HEK293T (cell line): Measurements from ENCODE around the gene COMMD1.

Experiments
- CTCF ChIA-PET: fragments of 350-600 bp; formaldehyde crosslinking; extraction: SDS; loops from one replicate; lab custom pipeline; 2021; ENCODE audit warnings: antibody characterized with exemption, inconsistent platforms; lab: Yijun Ruan, JAX
- POLR2A ChIA-PET: fragments of 350-600 bp; formaldehyde crosslinking; extraction: SDS; loops from one replicate; lab custom pipeline; 2020; ENCODE audit warnings: antibody characterized with exemption, inconsistent platforms; lab: Yijun Ruan, JAX
- DNase-seq: peaks from one replicate; pipeline ENCODE4 v3.0.0; 2012; ENCODE audit warnings: mixed read lengths; ENCODE audit errors: extremely low spot score
- ARNT ChIP-seq: fragments of 450-650 bp; IDR thresholded peaks from 2 replicates; pipeline ENCODE4 v1.6.1; 2017; ENCODE audit warnings: mild to moderate bottlenecking
- BHLHE40 ChIP-seq: fragments of 450-650 bp; IDR thresholded peaks from 2 replicates; pipeline ENCODE4 v1.6.1; 2016; ENCODE audit warnings: mild to moderate bottlenecking, moderate library complexity, borderline replicate concordance
- CTBP1 ChIP-seq: fragments of 450-650 bp; IDR thresholded peaks from 2 replicates; pipeline ENCODE4 v1.6.1; 2016; ENCODE audit warnings: borderline replicate concordance
- ELF4 ChIP-seq: fragments of 450-650 bp; IDR thresholded peaks from 2 replicates; pipeline ENCODE4 v1.6.1; 2017; ENCODE audit warnings: antibody characterized with exemption
- FOXA1 ChIP-seq: fragments of 450-650 bp; IDR thresholded peaks from 2 replicates; pipeline ENCODE4 v1.6.1; 2016; ENCODE audit warnings: mild to moderate bottlenecking
- FOXK2 ChIP-seq: fragments of 450-650 bp; IDR thresholded peaks from 2 replicates; pipeline ENCODE4 v1.6.1; 2016; ENCODE audit warnings: mild to moderate bottlenecking
- FOXM1 ChIP-seq: fragments of 450-650 bp; IDR thresholded peaks from 2 replicates; pipeline ENCODE4 v1.6.1; 2017; ENCODE audit warnings: mild to moderate bottlenecking, borderline replicate concordance
- HDGF ChIP-seq: fragments of 450-650 bp; IDR thresholded peaks from 2 replicates; pipeline ENCODE4 v1.6.1; 2017; ENCODE audit warnings: antibody characterized with exemption, borderline replicate concordance
- L3MBTL2 ChIP-seq: fragments of 450-650 bp; conservative IDR thresholded peaks from 2 replicates; pipeline ENCODE4 v1.6.1; 2016; ENCODE audit warnings: mild to moderate bottlenecking
- LEF1 ChIP-seq: fragments of 450-650 bp; IDR thresholded peaks from 2 replicates; pipeline ENCODE4 v1.6.1; 2017; ENCODE audit warnings: mild to moderate bottlenecking, borderline replicate concordance
- NFRKB ChIP-seq: fragments of 450-650 bp; IDR thresholded peaks from 2 replicates; pipeline ENCODE4 v1.6.1; 2016; ENCODE audit warnings: mild to moderate bottlenecking, moderate library complexity
- PKNOX1 ChIP-seq: fragments of 450-650 bp; IDR thresholded peaks from 2 replicates; pipeline ENCODE4 v1.6.1; 2016
- SP1 ChIP-seq: fragments of 450-650 bp; IDR thresholded peaks from 2 replicates; pipeline ENCODE4 v1.6.1; 2017
- SUZ12 ChIP-seq: fragments of 450-650 bp; IDR thresholded peaks from 2 replicates; pipeline ENCODE4 v1.6.1; 2016; ENCODE audit warnings: mild to moderate bottlenecking
- TARDBP ChIP-seq: fragments of 450-650 bp; IDR thresholded peaks from 2 replicates; pipeline ENCODE4 v1.6.1; 2016
- ZNF384 ChIP-seq: fragments of 450-650 bp; IDR thresholded peaks from 2 replicates; pipeline ENCODE4 v1.6.1; 2016

Gene COMMD1

GRCh38 chr2:62184512-62185230 is 279.2 kb downstream of the COMMD1 start:
- no peak for DNase-seq
- ChIA-PET CTCF (no interaction called here), POLR2A (no interaction called here)
- TF ChIP-seq PKNOX1 (no peak), HDGF (no peak), BHLHE40 (no peak), SUZ12 (no peak), NFRKB (no peak), ELF4 (no peak), FOXK2 (no peak), SP1 (no peak), LEF1 (no peak), L3MBTL2 (no peak), CTBP1 (no peak), ZNF384 (no peak), ARNT (no peak), FOXM1 (no peak), FOXA1 (no peak), TARDBP (no peak)
